ENCODE results near the gene DYRK3. TPM values are rescaled to one million over a fixed set of nuclear protein-coding genes. Genes with fewer than 3 reads are reported as not detected.

DYRK3 gene
- total and polyA plus RNA-seq, 2 of the 8 experiments (the other 6 are each of a cell fraction or from before 2014, with no cell fraction given) = 2.1 to 8.5 TPM

DNA sequence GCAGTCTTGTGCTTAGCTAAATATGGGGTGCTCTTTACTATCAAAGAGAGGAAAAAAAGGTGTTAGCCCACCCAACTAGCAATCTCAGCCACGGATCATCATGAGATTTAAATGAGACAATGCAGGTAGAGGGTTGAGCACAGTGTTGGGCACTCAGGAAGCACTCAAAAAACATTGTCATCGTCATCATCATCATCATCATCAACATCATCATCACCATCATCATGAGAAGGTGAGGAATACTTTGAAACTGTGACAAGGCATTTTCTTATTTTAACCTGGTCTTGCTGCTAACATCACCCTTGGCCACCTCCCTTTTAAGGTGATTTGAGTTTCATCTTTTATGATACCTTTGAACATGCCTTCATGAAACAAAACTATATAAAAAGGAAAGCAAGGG is 46.0 kb downstream of the DYRK3 start:
- no peak overlapping the region for H2BK20ac ChIP-seq (ENCODE audit: low read length)
- H4K8ac ChIP-seq (ENCODE audit: extremely low read depth, insufficient read depth, low read length) = no peak overlapping the region
- H2BK5ac ChIP-seq (ENCODE audit: low read depth, low read length) = no peak overlapping the region
- H3K27me3 ChIP-seq (replicated peaks in 1 of 4; ENCODE audit: control insufficient read depth in 3 of 4, extremely low read depth in 1 of 4, insufficient read depth in 3 of 4, low read length in 3 of 4) = peaks cover 7 to 24% (median 18%) of the 10 kb centered on the region in 4 experiments
- no peak overlapping the region for H3K4me3 ChIP-seq (ENCODE audit: extremely low read depth in 1 of 4, insufficient read depth in 2 of 4, low read depth in 3 of 4, low read length in 4 of 4)
- H4K20me1 ChIP-seq (replicated peaks in 1 of 2; ENCODE audit: control insufficient read depth in 1 of 2, insufficient read depth in 2 of 2, low read length in 2 of 2) = peaks cover 1 to 3% of the 10 kb centered on the region in 2 experiments
- H2AK5ac ChIP-seq (ENCODE audit: low read depth, low read length) = no peak overlapping the region
- DNase-seq (ENCODE audit: low read depth in 1 of 2, low spot score in 2 of 2) (no peak), FAIRE-seq (no peak)
- H3K9me3 ChIP-seq (ENCODE audit: insufficient read depth in 2 of 2, low read depth in 1 of 2, low read length in 1 of 2) = no peaks in the 10 kb centered on the region
- no peak overlapping the region for H3K4ac ChIP-seq (replicated peaks; ENCODE audit: insufficient read length, low read depth, low read length)
- H3K23ac ChIP-seq (ENCODE audit: insufficient read length) = no peak overlapping the region
- ChIA-PET POLR2A (ENCODE audit: partially characterized antibody) (interaction anchor here (1.0 kb wide), 1 partner anchor 10 kb away, joined by 3 read pairs; no protein-coding TSS in a partner anchor), CTCF (ENCODE audit: partially characterized antibody) (interaction anchor here (1.4 to 1.9 kb wide), 2 partner anchors 17 to 74 kb away, joined by 4 to 8 read pairs; no protein-coding TSS in a partner anchor)
- 83% methylated on average over 2 of the region's 2 CpGs; no CpG with 5 or more reads in 1 of the 2 experiments for WGBS, 2 experiments (ENCODE audit: extremely low coverage in 1 of 2, insufficient coverage in 1 of 2, insufficient read length in 1 of 2, insufficient replicate concordance in 2 of 2, low coverage in 1 of 2, low lambda C conversion rate in 2 of 2, missing lambda C conversion rate in 1 of 2)
- H2BK12ac ChIP-seq (ENCODE audit: low read depth, low read length) = no peak overlapping the region
- peaks cover 0 to 3% of the 10 kb centered on the region in 2 experiments; a peak in 1 of 4 replicates for H3K79me2 ChIP-seq (ENCODE audit: control insufficient read depth in 1 of 2, insufficient read depth in 2 of 2, low read length in 2 of 2)
- H3K79me1 ChIP-seq (ENCODE audit: low read depth, low read length) = no peaks in the 10 kb centered on the region
- H4K5ac ChIP-seq (ENCODE audit: insufficient read length, low read depth, low read length) = no peak overlapping the region
- no peak overlapping the region for H2AFZ ChIP-seq (ENCODE audit: low read length)
- H3K4me1 ChIP-seq (replicated peaks in 1 of 4; ENCODE audit: control insufficient read depth in 3 of 4, insufficient read depth in 4 of 4, low read length in 3 of 4) = peaks cover 0 to 2% (median 0%) of the 10 kb centered on the region in 4 experiments; a peak in 1 of 7 replicates
- H3K56ac ChIP-seq (replicated peaks; ENCODE audit: insufficient read length, low read depth, low read length) = no peak overlapping the region
- no peak overlapping the region for H4K91ac ChIP-seq (replicated peaks; ENCODE audit: insufficient read length, low read length)
- H3K18ac ChIP-seq (ENCODE audit: extremely low read depth, low read length) = no peak overlapping the region
- H2BK15ac ChIP-seq (ENCODE audit: low read length) = no peak overlapping the region
- peaks cover 6% of the 10 kb centered on the region for H3K23me2 ChIP-seq (ENCODE audit: low read depth, low read length)
- H3K27ac ChIP-seq (ENCODE audit: low read depth, low read length) = no peak overlapping the region
- H3K9ac ChIP-seq (replicated peaks in 1 of 4; ENCODE audit: extremely low read depth in 1 of 4, low read depth in 3 of 4, low read length in 3 of 4) = no peak overlapping the region
- H3K14ac ChIP-seq (ENCODE audit: insufficient read length) = no peak overlapping the region
- H3K4me2 ChIP-seq (ENCODE audit: insufficient read depth in 1 of 2, low read depth in 2 of 2, low read length in 2 of 2) = no peak overlapping the region
- no peak for TF ChIP-seq NANOG (IDR thresholded peaks at IDR 0.05; ENCODE audit: insufficient read depth, low read depth, low read length, poor library complexity, severe bottlenecking)
- H2BK120ac ChIP-seq (replicated peaks; ENCODE audit: low read depth, low read length) = no peak overlapping the region
- H3K36me3 ChIP-seq (ENCODE audit: control insufficient read depth in 2 of 4, insufficient read depth in 4 of 4, low read length in 3 of 4) = no peaks in the 10 kb centered on the region

Data from H1 (cell line).